Prostate gland (tissue), 2 donors: Measurements from ENCODE around the gene SLC33A1.

ENCODE experiments used
- CTCF ChIP-seq, 4 experiments: fragments of 200-600 bp in 2 of 4; fragments of 450-650 bp in 2 of 4; sonication (generic) in 2 of 4; IDR thresholded peaks; 1 replicate in 3 of 4; 2 replicates in 1 of 4; pipeline ENCODE4 v1.5.1; 2016 to 2019; ENCODE audit warnings: antibody characterized with exemption in 4 of 4, mild to moderate bottlenecking in 2 of 4, moderate library complexity in 2 of 4
- POLR2A ChIP-seq: fragments of 450-650 bp; IDR thresholded peaks from one replicate; pipeline ENCODE4 v1.6.1; 2016; ENCODE audit warnings: antibody characterized with exemption, mild to moderate bottlenecking

DNA sequence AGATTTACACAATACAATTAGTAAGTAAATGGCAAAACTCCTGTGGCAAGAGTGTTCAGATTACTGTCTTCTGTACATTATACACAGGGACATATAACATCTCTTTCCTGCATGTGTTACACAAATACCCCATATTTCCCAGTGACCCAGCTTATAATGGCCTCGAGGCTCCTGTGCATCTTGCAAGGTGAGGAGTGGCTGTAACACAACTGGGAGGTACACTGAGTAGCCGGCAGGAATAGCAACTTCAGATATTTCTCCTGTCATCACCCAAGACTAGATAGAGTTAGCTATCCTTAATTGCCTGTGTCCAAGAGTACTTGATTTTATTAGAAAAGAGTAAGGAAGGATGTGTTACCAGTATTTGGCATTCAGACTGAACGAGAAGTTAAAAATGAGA, 21.8 kb upstream of the SLC33A1 start:
- TF ChIP-seq POLR2A (no peak), CTCF (IDR thresholded peaks at IDR 0.05) (no peak)
